Nephron progenitor cell (in vitro differentiated cells): ENCODE measurements around the gene GREB1.

Experiments used
- DNase-seq: peaks from one replicate; pipeline ENCODE4 v3.0.0; 2021
- H3K27ac Mint-ChIP-seq: 2 replicates; pipeline ENCODE4 v1.8.0; 2021; ENCODE audit warnings: mild to moderate bottlenecking, moderate library complexity, mixed read lengths
- H3K27me3 Mint-ChIP-seq: 2 replicates; pipeline ENCODE4 v1.8.0; 2021; ENCODE audit warnings: mild to moderate bottlenecking, low read depth, mixed read lengths; ENCODE audit not compliant: poor library complexity
- H3K36me3 Mint-ChIP-seq: 2 replicates; pipeline ENCODE4 v1.8.0; 2021; ENCODE audit warnings: low read depth, mixed read lengths
- H3K4me1 Mint-ChIP-seq: 2 replicates; pipeline ENCODE4 v1.8.0; 2021; ENCODE audit warnings: mixed read lengths
- H3K4me3 Mint-ChIP-seq: 2 replicates; pipeline ENCODE4 v1.8.0; 2021; ENCODE audit warnings: mild to moderate bottlenecking, moderate library complexity, mixed read lengths
- H3K9me3 Mint-ChIP-seq: 2 replicates; pipeline ENCODE4 v1.8.0; 2021; ENCODE audit warnings: mild to moderate bottlenecking, moderate library complexity, mixed read lengths
- CTCF ChIP-seq: fragments of 200-600 bp; sonication (generic); IDR thresholded peaks from 2 replicates; pipeline ENCODE4 v1.5.0; 2021; ENCODE audit warnings: antibody characterized with exemption

GREB1 gene

GRCh38 chr2:11592671-11593574, 59.1 kb downstream of the GREB1 start:
- Mint-ChIP-seq H3K27ac (peak overlapping the region; percentile 79), H3K9me3 (no peaks in the 10 kb centered on the region), H3K27me3 (no peaks in the 10 kb centered on the region), H3K4me1 (peaks cover 4% of the 10 kb centered on the region), H3K4me3 (no peak overlapping the region), H3K36me3 (peaks cover 19% of the 10 kb centered on the region)
- no peak for DNase-seq
- TF ChIP-seq CTCF, result no peak

GRCh38 chr2:11596801-11597200, 63.0 kb downstream of the GREB1 start:
- Mint-ChIP-seq H3K36me3 (peaks cover 47% of the 10 kb centered on the region), H3K4me1 (peaks cover 16% of the 10 kb centered on the region), H3K9me3 (no peaks in the 10 kb centered on the region), H3K4me3 (no peak overlapping the region), H3K27me3 (no peaks in the 10 kb centered on the region), H3K27ac (no peak overlapping the region)
- DNase-seq, result no peak
- no peak for TF ChIP-seq CTCF

- Mint-ChIP-seq H3K4me1 (peaks cover 16% of the 10 kb centered on the region), H3K4me3 (no peak overlapping the region), H3K9me3 (no peaks in the 10 kb centered on the region), H3K27me3 (no peaks in the 10 kb centered on the region), H3K27ac (peak overlapping the region; percentile 97), H3K36me3 (peaks cover 56% of the 10 kb centered on the region)
- no peak for TF ChIP-seq CTCF
- DNase-seq, result no peak
Observed at GRCh38 chr2:11597538-11598225, 63.8 kb downstream of the GREB1 start.

GRCh38 chr2:11598228-11598731, 64.4 kb downstream of the GREB1 start:
- peaks cover 16% of the 10 kb centered on the region for H3K4me1 Mint-ChIP-seq
- DNase-seq, result no peak
- no peak for TF ChIP-seq CTCF
- no peaks in the 10 kb centered on the region for H3K27me3 Mint-ChIP-seq
- peaks cover 55% of the 10 kb centered on the region for H3K36me3 Mint-ChIP-seq
- peak overlapping the region; percentile 97 for H3K27ac Mint-ChIP-seq
- H3K4me3 Mint-ChIP-seq, result no peak overlapping the region
- no peaks in the 10 kb centered on the region for H3K9me3 Mint-ChIP-seq

GRCh38 chr2:11602563-11603204, 68.8 kb downstream of the GREB1 start:
- TF ChIP-seq CTCF, result no peak
- Mint-ChIP-seq H3K36me3 (peaks cover 58% of the 10 kb centered on the region), H3K4me3 (no peak overlapping the region)

More at GRCh38 chr2:11602563-11603204, 68.8 kb downstream of the GREB1 start:
- Mint-ChIP-seq H3K4me1 (peaks cover 14% of the 10 kb centered on the region), H3K27me3 (no peaks in the 10 kb centered on the region), H3K27ac (no peak overlapping the region), H3K9me3 (no peaks in the 10 kb centered on the region)
- DNase-seq, result no peak
